ENCODE measurements around the gene SMCP.

The SMCP gene

DNA sequence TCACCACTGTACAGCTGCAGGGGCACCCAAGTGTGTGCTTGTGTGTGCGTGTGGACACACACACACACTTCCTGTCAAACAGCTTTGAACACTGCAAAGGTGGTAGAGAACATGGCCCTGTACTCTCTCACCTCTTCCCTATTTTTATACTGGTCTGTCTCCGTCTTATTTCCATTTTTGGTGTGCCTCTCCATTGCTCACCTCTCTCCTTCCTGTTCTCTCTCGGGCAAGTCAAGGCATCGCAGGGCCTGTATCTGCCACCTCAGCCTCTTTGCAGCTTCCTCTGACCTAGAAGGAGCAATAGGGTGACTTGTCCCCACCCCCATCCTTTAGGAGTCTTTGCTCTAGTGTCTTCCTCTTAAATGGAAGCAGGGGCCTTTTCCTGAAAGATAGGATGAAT lies 2.2 kb downstream of the SMCP start:
- TF ChIP-seq TAF1 (IDR thresholded peaks at IDR 0.05; ENCODE audit: low read depth): no peak
- TF ChIP-seq TEAD4 (IDR thresholded peaks at IDR 0.05): no peak
- no peak for TF ChIP-seq ZBTB7A (IDR thresholded peaks at IDR 0.05; ENCODE audit: low read depth)
- TF ChIP-seq NFIC (IDR thresholded peaks at IDR 0.05): no peak
- TF ChIP-seq, protein P1, sequence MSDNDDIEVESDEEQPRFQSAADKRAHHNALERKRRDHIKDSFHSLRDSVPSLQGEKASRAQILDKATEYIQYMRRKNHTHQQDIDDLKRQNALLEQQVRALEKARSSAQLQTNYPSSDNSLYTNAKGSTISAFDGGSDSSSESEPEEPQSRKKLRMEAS (IDR thresholded peaks at IDR 0.05): no peak
- TF ChIP-seq, protein P2, sequence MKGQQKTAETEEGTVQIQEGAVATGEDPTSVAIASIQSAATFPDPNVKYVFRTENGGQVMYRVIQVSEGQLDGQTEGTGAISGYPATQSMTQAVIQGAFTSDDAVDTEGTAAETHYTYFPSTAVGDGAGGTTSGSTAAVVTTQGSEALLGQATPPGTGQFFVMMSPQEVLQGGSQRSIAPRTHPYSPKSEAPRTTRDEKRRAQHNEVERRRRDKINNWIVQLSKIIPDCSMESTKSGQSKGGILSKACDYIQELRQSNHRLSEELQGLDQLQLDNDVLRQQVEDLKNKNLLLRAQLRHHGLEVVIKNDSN (IDR thresholded peaks at IDR 0.05): no peak
- no peak for TF ChIP-seq RAD21 (IDR thresholded peaks at IDR 0.05; ENCODE audit: low read depth)
- TF ChIP-seq TCF12 (IDR thresholded peaks at IDR 0.05; ENCODE audit: low read depth): no peak
- no peak for TF ChIP-seq FOXM1 (IDR thresholded peaks at IDR 0.05; ENCODE audit: borderline replicate concordance, low read depth)
- TF ChIP-seq CEBPB (IDR thresholded peaks at IDR 0.05): no peak
- TF ChIP-seq CREB1 (IDR thresholded peaks at IDR 0.05; ENCODE audit: low read depth): no peak
- TF ChIP-seq EP300 (IDR thresholded peaks at IDR 0.05; ENCODE audit: borderline replicate concordance): no peak
- TF ChIP-seq, protein P3, sequence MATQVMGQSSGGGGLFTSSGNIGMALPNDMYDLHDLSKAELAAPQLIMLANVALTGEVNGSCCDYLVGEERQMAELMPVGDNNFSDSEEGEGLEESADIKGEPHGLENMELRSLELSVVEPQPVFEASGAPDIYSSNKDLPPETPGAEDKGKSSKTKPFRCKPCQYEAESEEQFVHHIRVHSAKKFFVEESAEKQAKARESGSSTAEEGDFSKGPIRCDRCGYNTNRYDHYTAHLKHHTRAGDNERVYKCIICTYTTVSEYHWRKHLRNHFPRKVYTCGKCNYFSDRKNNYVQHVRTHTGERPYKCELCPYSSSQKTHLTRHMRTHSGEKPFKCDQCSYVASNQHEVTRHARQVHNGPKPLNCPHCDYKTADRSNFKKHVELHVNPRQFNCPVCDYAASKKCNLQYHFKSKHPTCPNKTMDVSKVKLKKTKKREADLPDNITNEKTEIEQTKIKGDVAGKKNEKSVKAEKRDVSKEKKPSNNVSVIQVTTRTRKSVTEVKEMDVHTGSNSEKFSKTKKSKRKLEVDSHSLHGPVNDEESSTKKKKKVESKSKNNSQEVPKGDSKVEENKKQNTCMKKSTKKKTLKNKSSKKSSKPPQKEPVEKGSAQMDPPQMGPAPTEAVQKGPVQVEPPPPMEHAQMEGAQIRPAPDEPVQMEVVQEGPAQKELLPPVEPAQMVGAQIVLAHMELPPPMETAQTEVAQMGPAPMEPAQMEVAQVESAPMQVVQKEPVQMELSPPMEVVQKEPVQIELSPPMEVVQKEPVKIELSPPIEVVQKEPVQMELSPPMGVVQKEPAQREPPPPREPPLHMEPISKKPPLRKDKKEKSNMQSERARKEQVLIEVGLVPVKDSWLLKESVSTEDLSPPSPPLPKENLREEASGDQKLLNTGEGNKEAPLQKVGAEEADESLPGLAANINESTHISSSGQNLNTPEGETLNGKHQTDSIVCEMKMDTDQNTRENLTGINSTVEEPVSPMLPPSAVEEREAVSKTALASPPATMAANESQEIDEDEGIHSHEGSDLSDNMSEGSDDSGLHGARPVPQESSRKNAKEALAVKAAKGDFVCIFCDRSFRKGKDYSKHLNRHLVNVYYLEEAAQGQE (IDR thresholded peaks at IDR 0.05; ENCODE audit: low read depth): no peak
- no peak for TF ChIP-seq EGR1 (IDR thresholded peaks at IDR 0.05)
- no peak for TF ChIP-seq YY1 (IDR thresholded peaks at IDR 0.05; ENCODE audit: low read depth)

DNA sequence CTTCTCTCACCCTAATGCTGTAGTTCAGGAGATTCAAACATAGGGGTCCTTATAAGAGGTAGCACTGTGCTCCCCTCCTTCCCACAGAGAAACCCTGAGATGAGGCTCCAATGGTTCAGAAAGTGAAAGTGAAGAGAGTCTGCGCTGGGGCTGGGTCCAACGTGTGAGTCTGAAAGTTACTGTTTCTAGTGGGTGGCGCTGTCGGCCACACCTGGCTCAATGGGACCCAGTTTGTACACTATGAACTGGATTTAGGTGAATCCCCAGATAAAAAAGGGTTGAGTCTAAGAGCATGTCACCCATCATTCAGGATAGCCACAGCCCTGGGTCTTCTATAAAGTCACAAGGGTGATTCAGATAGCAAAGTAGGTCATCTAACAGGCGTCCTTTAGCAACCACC lies 2.8 kb downstream of the SMCP start:
- TF ChIP-seq ZBTB7A (IDR thresholded peaks at IDR 0.05; ENCODE audit: low read depth) (no peak), RAD21 (IDR thresholded peaks at IDR 0.05; ENCODE audit: low read depth) (no peak), TAF1 (IDR thresholded peaks at IDR 0.05; ENCODE audit: low read depth) (no peak), TEAD4 (IDR thresholded peaks at IDR 0.05) (no peak), EGR1 (IDR thresholded peaks at IDR 0.05) (no peak), FOXM1 (IDR thresholded peaks at IDR 0.05; ENCODE audit: borderline replicate concordance, low read depth) (no peak), EP300 (IDR thresholded peaks at IDR 0.05; ENCODE audit: borderline replicate concordance) (no peak), TCF12 (IDR thresholded peaks at IDR 0.05; ENCODE audit: low read depth) (no peak), NFIC (IDR thresholded peaks at IDR 0.05) (no peak), CEBPB (IDR thresholded peaks at IDR 0.05) (no peak), YY1 (IDR thresholded peaks at IDR 0.05; ENCODE audit: low read depth) (no peak), CREB1 (IDR thresholded peaks at IDR 0.05; ENCODE audit: low read depth) (no peak)
- TF ChIP-seq, protein P3 (IDR thresholded peaks at IDR 0.05; ENCODE audit: low read depth): no peak
- TF ChIP-seq, protein P1 (IDR thresholded peaks at IDR 0.05): no peak
- TF ChIP-seq, protein P2 (IDR thresholded peaks at IDR 0.05): no peak

DNA sequence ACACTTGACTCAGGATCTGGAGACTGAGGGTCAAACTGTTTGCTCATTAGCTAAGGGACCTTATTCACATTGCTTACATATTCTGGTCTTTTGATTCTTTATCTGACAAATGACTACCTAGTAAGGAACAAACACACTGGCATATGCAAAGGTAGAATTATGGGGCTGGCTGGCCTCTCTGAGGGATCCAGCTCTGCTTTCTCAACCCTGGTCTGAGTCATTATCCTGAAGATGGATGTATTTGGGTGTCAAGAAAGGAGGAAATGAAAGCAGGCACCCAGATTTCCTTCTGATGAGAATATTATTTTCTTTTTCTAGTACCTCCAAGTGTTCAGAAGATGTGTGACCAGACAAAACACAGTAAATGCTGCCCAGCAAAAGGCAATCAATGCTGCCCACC lies 6.0 kb downstream of the SMCP start:
- TF ChIP-seq, protein P3 (IDR thresholded peaks at IDR 0.05; ENCODE audit: low read depth): no peak
- TF ChIP-seq EGR1 (IDR thresholded peaks at IDR 0.05) (no peak), TAF1 (IDR thresholded peaks at IDR 0.05; ENCODE audit: low read depth) (no peak), ZBTB7A (IDR thresholded peaks at IDR 0.05; ENCODE audit: low read depth) (no peak), RAD21 (IDR thresholded peaks at IDR 0.05; ENCODE audit: low read depth) (no peak), YY1 (IDR thresholded peaks at IDR 0.05; ENCODE audit: low read depth) (no peak), FOXM1 (IDR thresholded peaks at IDR 0.05; ENCODE audit: borderline replicate concordance, low read depth) (no peak)

DNA sequence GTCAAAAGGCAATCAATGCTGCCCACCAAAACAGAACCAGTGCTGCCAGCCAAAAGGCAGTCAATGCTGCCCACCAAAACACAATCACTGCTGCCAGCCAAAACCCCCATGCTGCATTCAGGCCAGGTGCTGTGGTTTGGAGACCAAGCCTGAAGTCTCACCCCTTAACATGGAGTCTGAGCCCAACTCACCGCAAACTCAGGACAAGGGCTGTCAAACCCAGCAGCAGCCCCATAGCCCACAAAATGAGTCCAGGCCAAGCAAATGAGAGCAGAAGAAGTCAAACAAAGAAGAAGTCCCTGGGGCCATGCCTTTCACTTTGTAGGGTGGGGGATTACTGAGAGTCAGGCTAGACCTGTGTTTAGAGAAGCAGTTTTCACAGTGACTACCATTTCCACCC lies 6.4 kb downstream of the SMCP start:
- no peak for TF ChIP-seq TEAD4 (IDR thresholded peaks at IDR 0.05)
- TF ChIP-seq TCF12 (IDR thresholded peaks at IDR 0.05; ENCODE audit: low read depth): no peak
- TF ChIP-seq EP300 (IDR thresholded peaks at IDR 0.05; ENCODE audit: borderline replicate concordance): no peak
- no peak for TF ChIP-seq YY1 (IDR thresholded peaks at IDR 0.05; ENCODE audit: low read depth)
- TF ChIP-seq RAD21 (IDR thresholded peaks at IDR 0.05; ENCODE audit: low read depth): no peak
- TF ChIP-seq NFIC (IDR thresholded peaks at IDR 0.05): no peak
- no peak for TF ChIP-seq TAF1 (IDR thresholded peaks at IDR 0.05; ENCODE audit: low read depth)
- TF ChIP-seq FOXM1 (IDR thresholded peaks at IDR 0.05; ENCODE audit: borderline replicate concordance, low read depth): no peak
- TF ChIP-seq CEBPB (IDR thresholded peaks at IDR 0.05): no peak
- TF ChIP-seq, protein P3 (IDR thresholded peaks at IDR 0.05; ENCODE audit: low read depth): no peak
- no peak for TF ChIP-seq CREB1 (IDR thresholded peaks at IDR 0.05; ENCODE audit: low read depth)
- TF ChIP-seq, protein P2 (IDR thresholded peaks at IDR 0.05): no peak
- no peak for TF ChIP-seq EGR1 (IDR thresholded peaks at IDR 0.05)
